DOHH2 (cell line): ENCODE results near the gene STX7.

Source experiments
- H3F3A ChIP-seq: fragments of 200-600 bp; sonication (generic), shearing (Covaris generic); 2 replicates; pipeline ENCODE4 v1.6.0; 2016; ENCODE audit warnings: antibody characterized with exemption, mild to moderate bottlenecking; ENCODE audit not compliant: control insufficient read depth, insufficient read depth
- H3K27ac ChIP-seq: fragments of 200-600 bp; sonication (generic); 2 replicates; pipeline ENCODE4 v1.5.1; 2014; ENCODE audit warnings: low read depth, mild to moderate bottlenecking, low read length, moderate library complexity
- H3K27me3 ChIP-seq: fragments of 200-600 bp; sonication (generic); 2 replicates; pipeline ENCODE4 v1.6.1; 2014; ENCODE audit warnings: mild to moderate bottlenecking, low read length, mixed read lengths; ENCODE audit not compliant: control insufficient read depth
- H3K36me3 ChIP-seq: fragments of 200-600 bp; sonication (generic); 2 replicates; pipeline ENCODE4 v1.6.1; 2014; ENCODE audit warnings: mild to moderate bottlenecking, low read length, moderate library complexity, mixed read lengths; ENCODE audit not compliant: control insufficient read depth
- H3K4me1 ChIP-seq: fragments of 200-600 bp; sonication (generic); 2 replicates; pipeline ENCODE4 v1.6.1; 2014; ENCODE audit warnings: mild to moderate bottlenecking, low read length, mixed read lengths; ENCODE audit not compliant: control insufficient read depth
- H3K4me2 ChIP-seq: fragments of 200-600 bp; sonication (generic); 2 replicates; pipeline ENCODE4 v1.6.0; 2014; ENCODE audit warnings: mild to moderate bottlenecking, low read length, moderate library complexity
- H3K4me3 ChIP-seq: fragments of 200-600 bp; sonication (generic); 2 replicates; pipeline ENCODE4 v1.5.1; 2014; ENCODE audit warnings: mild to moderate bottlenecking, low read length, mixed read lengths
- H3K79me2 ChIP-seq: fragments of 200-600 bp; sonication (generic); 2 replicates; pipeline ENCODE4 v1.6.1; 2014; ENCODE audit warnings: mild to moderate bottlenecking, low read length, mixed read lengths; ENCODE audit not compliant: control insufficient read depth
- H3K9me2 ChIP-seq: fragments of 200-600 bp; sonication (generic); replicated peaks from 2 replicates; pipeline ENCODE4 v1.6.1; 2014; ENCODE audit warnings: mild to moderate bottlenecking, low read length, mixed read lengths; ENCODE audit not compliant: control insufficient read depth
- H3K9me3 ChIP-seq: fragments of 200-600 bp; sonication (generic); 2 replicates; pipeline ENCODE4 v1.6.1; 2014; ENCODE audit warnings: antibody characterized with exemption, low read length, mixed read lengths; ENCODE audit not compliant: control insufficient read depth, insufficient read depth
- H4K20me1 ChIP-seq: fragments of 200-600 bp; sonication (generic); 2 replicates; pipeline ENCODE4 v1.6.0; 2014; ENCODE audit warnings: low read depth, mild to moderate bottlenecking, antibody characterized with exemption, low read length, moderate library complexity; ENCODE audit not compliant: control insufficient read depth, insufficient read depth
- EZH2phosphoT487 ChIP-seq: fragments of 200-600 bp; sonication (generic); IDR thresholded peaks from 2 replicates; pipeline ENCODE4 v1.6.1; 2017; ENCODE audit warnings: borderline replicate concordance, mild to moderate bottlenecking, antibody characterized with exemption, low read length, moderate library complexity, mixed read lengths
- TF ChIP-seq, protein P1 (sequence below): fragments of 200-600 bp; sonication (generic); IDR thresholded peaks from one replicate; pipeline ENCODE4 v1.5.1; 2014; ENCODE audit warnings: antibody characterized with exemption, mild to moderate bottlenecking, low read depth, low read length; ENCODE audit not compliant: poor library complexity, severe bottlenecking

STX7 gene

DNA sequence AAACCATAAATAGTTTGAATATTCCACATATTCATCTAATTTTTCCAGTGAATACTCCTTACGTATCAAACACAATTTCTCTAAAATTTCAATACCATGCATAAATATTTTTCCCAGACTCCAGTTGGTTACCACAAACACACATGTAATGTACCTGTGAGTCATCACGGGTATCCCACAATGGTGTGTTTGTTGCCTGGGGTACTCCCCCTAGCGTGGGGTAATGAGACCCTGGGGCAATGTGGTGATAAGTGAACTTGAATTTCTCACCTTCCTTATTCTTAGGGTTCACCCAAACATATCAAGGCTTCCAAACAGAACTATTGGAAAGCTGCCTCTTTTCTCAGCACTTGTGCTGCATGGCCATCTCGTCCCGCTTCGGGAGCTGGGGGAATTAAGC lies 51.0 kb downstream of the STX7 start:
- Histone ChIP-seq H3K4me1 (peaks cover 27% of the 10 kb centered on the region), H3K9me3 (no peaks in the 10 kb centered on the region), H3K36me3 (peaks cover 100% of the 10 kb centered on the region), H3K27ac (no peak overlapping the region), H3K79me2 (peaks cover 11% of the 10 kb centered on the region; the same call in 1 of the 2 replicates), H3F3A (peaks cover 20% of the 10 kb centered on the region; the same call in 1 of the 2 replicates), H3K9me2 (no peaks in the 10 kb centered on the region), H4K20me1 (no peaks in the 10 kb centered on the region), H3K4me3 (no peak overlapping the region), H3K27me3 (no peaks in the 10 kb centered on the region), H3K4me2 (no peak overlapping the region)
- TF ChIP-seq EZH2phosphoT487 = no peak
- TF ChIP-seq, protein P1, sequence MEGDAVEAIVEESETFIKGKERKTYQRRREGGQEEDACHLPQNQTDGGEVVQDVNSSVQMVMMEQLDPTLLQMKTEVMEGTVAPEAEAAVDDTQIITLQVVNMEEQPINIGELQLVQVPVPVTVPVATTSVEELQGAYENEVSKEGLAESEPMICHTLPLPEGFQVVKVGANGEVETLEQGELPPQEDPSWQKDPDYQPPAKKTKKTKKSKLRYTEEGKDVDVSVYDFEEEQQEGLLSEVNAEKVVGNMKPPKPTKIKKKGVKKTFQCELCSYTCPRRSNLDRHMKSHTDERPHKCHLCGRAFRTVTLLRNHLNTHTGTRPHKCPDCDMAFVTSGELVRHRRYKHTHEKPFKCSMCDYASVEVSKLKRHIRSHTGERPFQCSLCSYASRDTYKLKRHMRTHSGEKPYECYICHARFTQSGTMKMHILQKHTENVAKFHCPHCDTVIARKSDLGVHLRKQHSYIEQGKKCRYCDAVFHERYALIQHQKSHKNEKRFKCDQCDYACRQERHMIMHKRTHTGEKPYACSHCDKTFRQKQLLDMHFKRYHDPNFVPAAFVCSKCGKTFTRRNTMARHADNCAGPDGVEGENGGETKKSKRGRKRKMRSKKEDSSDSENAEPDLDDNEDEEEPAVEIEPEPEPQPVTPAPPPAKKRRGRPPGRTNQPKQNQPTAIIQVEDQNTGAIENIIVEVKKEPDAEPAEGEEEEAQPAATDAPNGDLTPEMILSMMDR = no peak

DNA sequence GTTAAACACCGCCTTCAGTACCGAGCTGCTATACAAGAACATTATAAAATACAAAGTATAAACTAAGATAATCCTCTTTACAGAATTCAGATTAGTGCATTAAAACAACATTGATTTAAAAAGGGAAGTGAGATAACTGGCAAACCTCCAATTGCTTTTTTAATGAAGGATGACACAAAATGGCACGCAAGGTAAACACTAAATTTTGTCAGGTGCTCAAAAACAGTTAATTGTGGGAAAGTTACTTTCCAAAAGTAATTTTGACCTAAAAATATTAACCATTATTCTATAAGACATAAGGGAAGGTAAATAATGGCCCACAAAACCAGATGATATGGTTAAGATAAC lies 53.3 kb downstream of the STX7 start:
- H3K79me2 ChIP-seq = no peaks in the 10 kb centered on the region
- no peak overlapping the region for H3K27ac ChIP-seq
- peaks cover 100% of the 10 kb centered on the region for H3K36me3 ChIP-seq
- H3K4me1 ChIP-seq = peaks cover 15% of the 10 kb centered on the region
- H3K4me2 ChIP-seq = no peak overlapping the region
- no peaks in the 10 kb centered on the region for H3K27me3 ChIP-seq
- TF ChIP-seq, protein P1 = no peak
- TF ChIP-seq EZH2phosphoT487 = no peak
- H3F3A ChIP-seq = peaks cover 18% of the 10 kb centered on the region; the same call in 1 of the 2 replicates
- no peaks in the 10 kb centered on the region for H3K9me2 ChIP-seq
- H4K20me1 ChIP-seq = no peaks in the 10 kb centered on the region
- H3K9me3 ChIP-seq = no peaks in the 10 kb centered on the region
- no peak overlapping the region for H3K4me3 ChIP-seq

DNA sequence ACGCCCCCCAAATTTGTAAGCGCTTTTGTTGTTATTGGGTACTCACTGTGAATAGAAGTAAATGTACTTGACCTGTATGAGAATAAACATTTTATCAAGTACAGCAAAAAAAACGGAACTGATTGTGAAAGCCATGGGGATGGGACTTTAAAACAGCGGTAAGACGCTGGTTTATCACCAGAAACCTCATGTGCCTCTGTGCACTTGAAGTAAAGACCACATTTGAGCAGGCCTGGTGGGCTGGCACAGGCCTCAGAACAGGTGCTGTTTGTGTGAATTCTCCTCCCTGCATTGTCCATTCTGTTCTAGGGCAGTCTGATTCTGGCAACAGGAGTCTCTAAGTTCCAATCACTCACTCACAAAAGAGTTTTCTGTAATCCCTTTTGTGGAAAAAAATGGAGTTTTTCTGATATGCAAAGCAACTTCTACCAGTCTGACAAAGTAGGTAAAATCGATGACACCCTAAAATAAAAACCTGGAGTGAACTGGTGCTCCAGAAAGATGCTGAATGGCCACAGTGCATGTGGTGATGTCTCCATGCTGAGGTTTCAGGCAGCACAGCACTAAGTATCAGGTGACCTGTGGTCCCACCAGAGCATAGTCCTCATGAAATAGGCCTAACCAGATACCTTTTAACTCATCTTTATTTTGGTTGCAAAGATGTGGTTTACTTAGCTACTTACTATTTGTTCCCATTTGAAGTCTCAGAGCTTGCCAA lies 53.9 kb downstream of the STX7 start:
- Histone ChIP-seq H3K36me3 (peaks cover 99% of the 10 kb centered on the region), H4K20me1 (no peaks in the 10 kb centered on the region), H3K27me3 (no peaks in the 10 kb centered on the region), H3K79me2 (no peaks in the 10 kb centered on the region), H3K9me3 (no peaks in the 10 kb centered on the region), H3K27ac (no peak overlapping the region), H3K4me2 (no peak overlapping the region), H3K4me1 (peaks cover 15% of the 10 kb centered on the region), H3K9me2 (no peaks in the 10 kb centered on the region), H3K4me3 (no peak overlapping the region), H3F3A (peaks cover 18% of the 10 kb centered on the region; the same call in 1 of the 2 replicates)
- no peak for TF ChIP-seq EZH2phosphoT487
- TF ChIP-seq, protein P1 = no peak
